Right renal pelvis (tissue), 4 donors: Measurements from ENCODE around the gene FNDC11. TPM values are rescaled to one million over a fixed set of nuclear protein-coding genes. Genes with fewer than 3 reads are reported as not detected.

ENCODE experiments used
- DNase-seq, 4 donors: peaks; one replicate each; pipeline ENCODE4 v3.0.0-alpha.2; 2013; ENCODE audit warnings: low read depth in 4 of 4, low spot score in 3 of 4, missing footprints in 1 of 4
- polyA plus RNA-seq, 4 donors: library from polyadenylated mRNA; unstranded; fragments of 120-200 nt; gene quantifications; one replicate each; pipeline ENCODE4 v1.2.1, GENCODE V29; 2013; ENCODE audit not compliant: insufficient read length in 4 of 4

Gene FNDC11
- polyA plus RNA-seq, 4 donors, result 0.90 to 2.1 (median 1.1) TPM

DNA sequence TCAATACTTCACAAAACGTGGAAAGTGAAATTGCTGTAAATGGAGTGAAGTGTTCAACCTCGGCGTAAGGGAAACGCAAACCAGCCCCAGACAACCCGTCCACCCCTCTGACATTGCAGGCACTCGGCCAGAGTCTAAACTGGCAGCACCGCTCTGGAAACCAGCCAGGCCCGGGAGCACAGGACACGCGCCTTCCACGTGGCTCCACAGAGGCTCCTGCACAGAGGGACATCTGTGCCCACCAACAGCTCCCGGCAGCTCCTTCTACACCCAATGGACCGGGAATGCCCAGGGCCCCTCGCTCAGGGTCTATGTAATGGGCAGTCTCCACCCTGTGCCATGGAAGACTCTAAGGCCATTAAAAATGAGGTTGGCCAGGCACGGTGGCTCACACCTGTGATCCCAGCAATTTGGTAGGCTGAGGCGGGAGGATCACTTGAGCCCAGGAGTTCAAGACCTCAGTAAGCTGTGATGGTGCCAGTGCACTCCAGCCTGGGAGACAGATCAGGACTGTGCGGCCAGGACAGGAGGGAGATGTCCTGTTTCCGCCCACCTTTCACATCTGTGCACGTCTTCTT, 23.4 kb downstream of the FNDC11 start:
- DNase-seq, result no peak

DNA sequence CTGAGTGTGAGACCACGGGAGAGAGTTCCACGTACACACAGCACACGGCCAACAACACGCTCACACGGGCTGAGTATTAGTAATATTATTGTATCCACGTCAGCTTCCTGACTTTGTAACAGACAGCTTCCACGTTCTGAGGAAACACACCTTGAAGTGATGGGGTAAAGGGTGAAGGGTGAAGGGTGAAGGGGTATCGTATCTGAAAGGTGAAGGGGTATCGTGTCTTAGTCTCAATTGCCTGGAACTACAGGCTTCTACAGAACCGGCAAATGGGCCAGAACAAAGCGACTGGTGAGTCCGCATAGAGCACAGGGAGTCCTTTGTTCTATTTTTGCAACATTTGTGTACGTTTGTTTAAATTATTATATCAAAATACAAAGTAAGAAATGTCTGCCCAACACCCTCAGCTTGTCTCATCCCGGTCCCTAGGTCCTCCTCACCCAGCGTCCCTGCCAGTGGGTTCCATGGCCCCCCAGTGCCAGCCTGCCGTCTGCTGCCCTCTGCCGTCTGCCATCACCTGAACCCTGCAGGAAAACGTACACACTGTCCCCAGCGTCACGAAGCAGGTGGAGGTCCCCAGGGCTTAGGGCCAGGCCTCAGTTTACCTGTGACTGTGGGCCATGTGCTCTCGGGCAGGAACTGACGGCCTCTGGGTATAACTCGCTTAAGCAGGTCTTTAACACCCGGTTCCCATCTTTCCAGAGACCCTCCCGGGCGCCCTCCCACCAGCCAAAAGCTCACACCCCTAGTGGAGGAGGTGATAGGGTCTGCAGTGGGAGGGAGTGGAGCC, 24.5 kb downstream of the FNDC11 start:
- DNase-seq, result no peak

DNA sequence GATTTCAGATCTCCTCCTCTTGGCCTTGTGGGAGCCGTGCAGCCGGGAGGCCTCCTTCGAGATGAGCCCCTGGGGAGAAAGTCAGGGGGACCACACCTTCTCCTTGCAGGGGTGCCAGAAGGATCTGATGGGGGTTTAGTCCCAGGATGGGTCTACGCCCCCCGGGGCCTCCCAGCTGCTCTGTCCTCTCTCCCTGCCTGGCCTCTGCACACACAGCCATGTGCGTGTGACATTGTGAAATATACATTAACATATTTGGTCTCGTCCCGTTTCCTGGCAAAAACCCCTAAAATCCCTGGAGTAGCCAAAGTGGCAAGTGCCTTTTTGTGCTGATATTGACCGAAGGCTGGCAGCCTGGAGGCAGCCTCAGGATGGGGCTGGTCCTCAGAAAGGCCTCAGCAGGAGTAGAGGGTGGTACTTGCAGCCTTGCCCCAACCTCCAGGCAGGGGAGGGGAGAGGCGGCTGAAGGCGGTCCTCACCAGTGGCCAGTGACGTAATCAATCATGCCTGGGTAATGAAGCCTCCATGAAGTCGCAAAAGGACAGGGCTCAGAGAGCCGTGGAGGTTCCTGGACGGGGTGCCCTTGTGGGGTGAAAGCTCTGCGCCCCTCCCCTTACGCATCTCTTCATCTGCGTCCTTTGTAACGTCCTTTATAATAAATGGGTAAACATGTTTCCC, 25.2 kb downstream of the FNDC11 start:
- no peak for DNase-seq

DNA sequence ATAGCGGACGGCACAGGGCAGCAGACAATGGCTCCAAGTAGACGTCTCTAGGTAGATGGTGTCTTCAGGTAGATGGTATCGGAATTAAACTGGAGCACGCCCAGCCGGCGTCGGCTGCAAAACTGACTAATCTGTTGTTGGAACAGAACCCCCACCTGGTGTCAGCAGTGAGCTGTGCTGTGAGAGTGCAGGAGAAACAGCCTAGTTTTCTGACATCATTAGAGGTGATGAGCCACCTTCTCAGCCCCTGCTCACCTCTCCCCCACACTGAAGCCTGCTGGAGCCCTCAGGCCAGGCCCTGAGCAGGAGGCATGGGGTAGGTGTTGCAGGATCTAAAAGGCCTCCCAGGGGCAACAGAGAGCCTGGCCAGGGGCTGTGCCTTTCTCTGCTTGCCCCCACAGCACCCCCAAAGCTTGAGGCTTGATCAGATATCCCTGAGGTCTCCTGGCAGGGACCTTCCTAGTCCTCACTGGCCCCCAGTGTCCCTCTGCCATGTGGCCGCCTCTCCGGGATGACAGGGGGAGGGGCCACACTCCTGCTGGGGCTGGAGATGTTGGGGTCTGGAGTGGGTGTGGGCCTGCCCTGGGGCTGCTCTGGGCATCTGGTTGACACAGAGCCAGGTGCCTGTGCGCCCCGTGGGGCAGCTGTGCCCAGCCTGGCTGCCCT, 27.0 kb downstream of the FNDC11 start:
- DNase-seq, result no peak

DNA sequence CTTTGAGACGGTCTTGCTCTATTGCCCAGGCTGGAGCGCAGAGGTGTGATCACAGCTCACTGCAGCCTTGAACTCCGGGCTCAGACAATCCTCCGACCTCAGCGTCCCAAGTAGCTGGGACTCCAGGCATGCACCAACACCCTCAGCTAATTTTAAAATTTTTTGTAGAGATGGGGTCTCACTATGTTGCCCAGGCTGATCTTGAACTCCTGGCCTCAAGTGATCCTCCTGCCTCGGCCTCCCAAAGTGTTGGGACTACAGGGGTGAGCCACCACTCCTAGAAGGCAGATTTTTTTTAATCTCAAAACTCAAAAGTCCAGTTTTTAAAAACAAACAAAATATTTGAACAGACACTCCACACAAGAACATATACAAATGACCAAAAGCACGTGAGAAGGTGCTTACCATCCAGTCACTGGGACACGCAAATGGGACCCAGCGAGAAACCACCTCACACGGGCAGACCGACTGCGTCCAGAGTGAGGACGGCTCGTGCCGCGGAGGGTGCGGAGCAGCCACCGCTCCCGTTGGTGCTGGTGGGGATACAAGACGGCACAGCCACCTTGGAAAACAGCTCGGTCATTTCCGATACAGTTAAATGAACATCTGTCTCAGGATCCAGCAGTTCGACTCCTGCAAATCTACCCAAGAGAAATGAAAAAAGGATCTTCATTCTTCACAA, 28.6 kb downstream of the FNDC11 start:
- no peak for DNase-seq

DNA sequence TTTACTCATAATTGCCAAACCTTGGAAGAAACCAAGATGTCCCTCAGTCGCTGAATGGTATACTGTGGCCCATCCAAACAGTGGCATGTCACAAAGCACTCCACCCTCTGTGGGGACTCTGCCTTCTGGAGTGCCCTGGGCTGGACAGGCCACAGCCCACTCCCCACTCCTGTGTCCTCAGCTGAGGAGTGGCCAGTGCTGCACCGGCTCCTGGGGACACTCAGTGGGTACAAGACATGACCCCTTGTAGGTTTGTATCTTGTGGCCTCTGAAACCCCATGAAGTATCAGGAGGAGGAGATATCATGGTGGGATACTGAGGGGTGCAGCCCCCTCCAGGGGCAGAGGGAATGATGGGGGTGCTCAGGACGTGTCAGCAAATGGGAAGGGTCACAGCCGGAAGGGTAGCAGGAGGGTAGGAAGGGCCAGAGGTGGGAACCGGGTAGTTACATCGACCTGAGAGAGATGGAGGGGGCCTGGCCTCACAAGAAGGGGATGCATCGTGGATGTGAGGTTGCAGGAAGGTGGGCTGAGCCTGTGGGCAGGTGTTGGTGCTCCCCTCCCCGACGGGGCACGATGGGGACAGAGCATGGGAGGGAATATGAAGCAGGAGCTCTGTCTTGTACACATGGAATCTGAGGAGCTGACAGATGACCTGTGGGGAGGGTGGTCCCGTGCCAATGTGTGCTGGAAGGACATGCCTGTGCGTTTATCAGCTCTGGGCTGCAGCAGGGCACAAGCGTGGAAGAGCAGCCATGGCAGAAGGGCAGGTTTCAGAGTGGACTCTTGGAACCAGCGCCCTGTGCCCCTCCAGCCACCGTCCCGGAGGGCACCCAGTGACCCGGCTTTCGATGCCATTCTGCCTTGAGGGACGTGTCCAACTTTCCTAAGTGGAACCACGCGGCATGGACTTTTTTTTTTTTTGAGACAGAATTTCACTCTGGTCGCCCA, 31.9 kb downstream of the FNDC11 start:
- no peak for DNase-seq

DNA sequence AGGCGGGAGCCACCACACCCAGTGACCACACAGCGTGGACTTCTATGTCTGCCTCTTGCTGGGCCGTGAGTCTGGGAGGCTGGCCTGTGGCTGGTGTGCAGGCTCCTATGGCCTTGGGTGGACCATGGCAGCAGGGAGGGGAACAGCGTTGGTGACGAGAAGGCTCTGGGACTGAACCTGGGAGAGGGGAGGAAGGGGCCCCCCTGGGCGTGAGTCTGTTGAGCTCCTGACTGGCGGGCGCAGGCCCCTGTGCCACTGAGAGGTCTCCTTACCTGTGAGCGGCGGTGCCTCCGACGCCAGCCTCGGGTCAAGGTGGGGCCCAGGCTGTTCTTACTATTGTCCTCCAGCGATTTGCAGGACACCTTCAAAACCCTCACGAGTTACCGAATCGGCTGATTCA, 32.8 kb downstream of the FNDC11 start:
- no peak for DNase-seq

DNA sequence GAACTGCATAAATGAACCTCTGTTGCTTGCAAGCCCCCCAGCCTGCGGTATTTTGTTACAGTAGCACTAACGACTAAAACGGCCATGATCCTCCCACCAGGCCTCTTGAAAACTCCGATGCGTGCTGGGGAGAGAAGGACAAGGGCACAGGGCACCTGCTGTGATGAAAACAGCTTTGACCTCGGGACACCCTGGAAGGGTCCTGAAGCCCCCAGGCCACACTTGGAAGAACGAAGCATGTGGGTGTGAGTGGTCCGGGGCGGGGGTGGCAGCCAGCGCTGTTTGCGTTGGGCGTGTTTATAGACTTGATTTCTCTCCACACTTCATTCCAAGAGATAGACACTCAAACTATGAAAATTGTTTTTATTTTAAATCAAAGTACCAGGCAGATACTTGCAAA, 33.3 kb downstream of the FNDC11 start:
- DNase-seq, result no peak

DNA sequence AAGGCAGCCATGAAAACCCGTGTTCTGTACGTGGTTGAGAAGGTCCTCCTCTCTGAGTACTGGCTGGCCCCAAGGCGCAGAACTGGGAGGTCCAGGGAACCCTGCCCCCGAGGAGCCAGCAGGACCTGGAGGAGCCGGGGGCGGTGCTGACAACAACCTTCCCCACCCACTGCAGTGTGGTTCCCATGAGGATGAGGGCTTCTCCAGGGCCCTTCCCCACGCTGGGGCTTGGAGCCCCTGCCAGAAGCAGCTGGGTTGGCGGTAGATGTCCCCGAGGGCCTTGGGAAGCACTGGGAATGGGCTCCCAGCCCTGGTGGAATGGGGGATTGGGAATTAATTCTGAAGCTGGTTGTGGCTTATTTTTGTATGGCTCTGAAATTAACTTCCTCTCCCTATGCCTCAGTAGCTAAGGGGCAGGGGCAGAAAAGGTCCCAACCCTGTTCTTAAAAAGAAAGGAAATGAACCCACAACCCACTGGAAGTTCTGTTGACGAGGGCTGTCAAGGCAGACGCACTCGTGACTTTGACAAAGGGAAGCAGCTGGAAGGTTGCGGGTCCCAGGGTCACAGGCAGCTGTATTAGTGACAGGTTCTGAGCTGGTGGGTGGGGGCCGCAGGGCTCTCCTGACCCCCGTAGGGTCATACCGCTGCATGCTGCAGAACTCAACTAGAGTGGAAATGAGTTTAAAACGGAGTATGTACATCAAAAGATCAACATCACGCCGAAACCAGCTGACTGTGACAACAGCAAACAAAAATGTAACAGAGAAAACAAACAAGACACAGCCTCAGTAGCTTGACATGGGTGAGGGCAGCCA, 34.0 kb downstream of the FNDC11 start:
- DNase-seq, result no peak

DNA sequence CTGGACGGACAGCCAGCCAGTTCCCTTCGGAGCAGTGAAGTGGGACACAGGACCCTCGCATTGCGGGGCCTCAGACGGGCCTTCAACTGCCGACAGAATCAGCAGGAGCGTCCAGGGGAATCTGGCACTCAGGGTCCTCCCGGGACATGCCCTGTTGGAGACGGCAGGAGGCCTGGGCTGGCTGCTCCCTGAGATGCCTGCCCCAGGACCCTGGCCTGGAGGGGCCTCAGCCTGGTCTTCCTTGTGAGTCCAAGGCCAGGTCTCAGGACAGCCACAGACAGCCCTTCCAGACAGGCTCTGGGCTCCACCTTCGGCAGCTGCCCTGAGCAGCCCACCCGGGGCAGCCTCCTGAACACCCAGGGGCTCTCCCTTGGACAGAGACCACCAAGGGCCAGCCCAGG, 34.7 kb downstream of the FNDC11 start:
- DNase-seq, result no peak

DNA sequence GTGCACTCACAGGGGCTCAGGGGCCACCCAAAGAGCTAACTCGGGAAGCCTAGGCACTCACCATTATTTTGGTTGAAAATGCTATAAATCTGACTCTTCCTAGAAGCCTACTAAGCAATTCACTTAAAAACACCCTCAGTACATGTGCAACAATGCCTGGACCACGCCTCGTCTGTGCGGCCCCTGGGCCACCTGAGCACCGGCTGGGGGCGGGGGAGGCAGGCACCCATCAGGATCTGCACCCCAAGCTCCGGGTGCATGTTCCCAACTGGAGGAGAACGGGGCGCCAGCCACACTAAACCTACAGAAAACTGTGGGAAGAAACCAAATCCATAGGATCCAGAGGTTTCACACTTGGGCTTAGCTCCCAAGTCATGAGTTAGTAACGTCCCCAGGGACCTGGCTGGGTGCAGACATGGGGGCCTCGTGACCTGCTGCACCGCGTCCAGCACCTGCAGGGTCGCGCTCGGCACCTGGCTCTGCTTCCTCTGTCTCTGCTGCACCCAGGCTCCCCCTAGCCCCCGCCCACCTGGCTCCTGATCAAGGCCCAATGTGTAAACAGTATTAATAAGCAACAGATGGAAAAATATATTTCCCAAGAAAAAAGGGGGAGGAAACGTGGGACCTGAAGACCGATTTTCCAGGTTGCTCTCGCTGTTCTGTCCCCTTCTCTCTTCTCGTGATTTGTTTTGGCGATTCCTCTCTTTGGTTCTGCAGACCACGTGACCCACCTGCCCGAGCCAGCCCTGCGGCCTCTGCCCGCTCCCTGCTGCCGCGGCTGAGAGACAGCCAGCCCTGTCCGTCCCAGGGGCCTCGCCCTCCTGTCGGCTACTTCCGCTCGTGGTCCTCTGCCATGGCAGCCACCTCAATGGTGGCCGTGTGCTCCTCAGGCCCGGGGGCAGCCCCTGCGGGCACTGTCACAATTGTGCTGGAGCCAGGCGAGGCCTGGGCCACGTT, 35.6 kb downstream of the FNDC11 start:
- no peak for DNase-seq

DNA sequence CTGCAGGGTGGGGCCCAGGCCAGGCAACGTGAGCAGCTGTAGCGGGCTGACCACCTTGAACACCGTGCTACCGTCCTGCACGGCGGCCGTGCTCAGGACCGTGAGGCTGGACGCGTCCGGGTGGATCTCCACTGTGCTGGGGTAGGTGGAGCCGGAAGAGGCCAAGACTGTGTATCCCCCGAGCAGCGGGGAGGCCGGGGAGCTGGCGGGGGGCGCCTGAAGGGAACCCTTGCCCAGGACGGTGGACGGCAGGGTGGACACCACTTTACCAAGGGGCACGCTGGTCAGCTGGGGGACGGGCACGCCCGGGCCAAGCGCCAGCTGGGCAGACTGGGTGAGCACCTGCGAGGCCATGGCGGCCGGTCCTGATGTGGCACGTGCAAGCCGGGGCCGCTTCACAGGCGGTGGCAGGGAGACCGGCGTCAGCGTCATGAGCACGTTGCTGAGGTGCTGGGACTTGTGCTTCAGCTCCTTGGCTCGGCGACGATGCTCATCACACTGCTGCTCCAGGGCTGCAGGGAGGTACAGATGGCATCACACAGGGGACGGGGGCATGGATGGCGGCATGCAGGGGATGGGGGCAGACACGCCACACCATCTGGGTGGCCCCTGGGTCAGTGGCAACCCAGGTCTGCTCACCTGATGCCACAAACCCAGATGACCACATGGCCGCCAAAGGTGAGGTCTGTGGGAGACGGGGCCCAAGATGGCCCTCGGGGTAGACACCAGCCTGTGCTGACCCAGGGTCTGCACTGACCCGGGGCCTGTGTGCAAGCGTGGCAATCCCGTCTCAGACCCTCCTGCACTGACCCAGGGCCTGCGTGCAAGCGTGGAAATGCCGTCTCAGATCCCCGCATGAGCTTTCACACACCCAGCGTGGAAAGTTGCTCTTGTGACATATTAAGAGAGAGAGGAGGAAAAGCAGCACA, 36.5 kb downstream of the FNDC11 start:
- no peak for DNase-seq

DNA sequence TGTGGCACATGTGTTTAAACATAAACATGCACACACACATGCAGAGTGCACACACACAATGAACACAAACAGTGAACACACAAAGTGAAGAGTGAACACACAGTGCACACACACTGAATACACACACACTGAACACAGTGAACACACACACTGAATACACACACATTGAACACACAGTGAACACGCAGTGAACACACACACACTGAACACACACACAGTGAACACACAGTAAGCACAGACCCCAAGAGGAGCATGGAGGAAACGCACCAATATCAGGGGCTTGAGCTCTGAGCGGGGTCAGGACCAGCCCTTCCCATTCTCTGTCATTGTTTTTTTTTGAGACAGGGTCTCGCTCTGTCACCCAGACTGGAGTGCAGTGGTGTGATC, 37.2 kb downstream of the FNDC11 start:
- DNase-seq, result no peak

DNA sequence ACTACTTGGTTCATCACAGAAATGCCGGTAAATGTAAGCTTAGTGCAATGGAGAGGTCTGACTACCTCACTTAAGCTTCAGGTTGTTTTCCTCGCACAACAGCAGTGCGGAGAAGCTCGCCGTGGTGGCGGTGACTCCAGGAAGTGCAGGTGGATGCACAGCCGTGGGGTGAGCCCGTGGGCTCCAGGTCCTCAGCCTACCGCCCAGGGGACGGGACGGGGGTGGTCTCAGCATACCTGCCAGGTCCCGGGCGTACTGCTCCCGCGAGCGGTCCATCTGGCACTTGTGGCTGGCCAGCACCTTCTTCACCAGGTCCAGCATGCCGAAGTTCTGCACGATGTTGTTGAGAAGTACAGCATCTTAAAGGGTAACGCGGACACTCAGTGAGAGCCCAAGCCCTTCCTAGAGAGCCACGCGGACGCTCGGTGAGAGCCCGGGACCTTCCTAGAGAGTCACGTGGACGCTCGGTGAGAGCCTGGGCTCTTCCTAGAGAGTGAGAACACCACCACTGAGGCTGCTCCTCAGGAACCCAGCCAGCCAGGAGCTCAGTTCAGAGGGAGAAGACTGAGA, 37.9 kb downstream of the FNDC11 start:
- DNase-seq, result no peak

DNA sequence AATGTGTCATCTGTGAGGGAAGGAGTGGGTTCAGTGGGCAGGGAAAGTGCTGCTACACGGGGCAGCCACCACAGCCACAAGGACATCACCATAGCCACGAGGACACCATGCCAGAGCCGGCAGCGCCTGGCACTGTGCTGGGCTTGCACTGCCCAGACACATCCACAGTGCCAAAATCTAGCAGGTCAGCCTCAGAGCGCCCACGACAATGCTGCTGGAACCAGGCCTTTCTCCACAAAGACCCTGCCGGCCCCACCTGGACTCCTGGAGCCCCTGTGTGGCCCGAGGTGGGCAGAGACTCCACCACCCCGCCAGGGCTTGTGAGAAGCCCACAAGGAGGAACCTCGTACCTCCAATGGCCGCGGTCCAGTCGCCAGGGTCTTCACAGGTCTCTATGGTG, 38.7 kb downstream of the FNDC11 start:
- no peak for DNase-seq

DNA sequence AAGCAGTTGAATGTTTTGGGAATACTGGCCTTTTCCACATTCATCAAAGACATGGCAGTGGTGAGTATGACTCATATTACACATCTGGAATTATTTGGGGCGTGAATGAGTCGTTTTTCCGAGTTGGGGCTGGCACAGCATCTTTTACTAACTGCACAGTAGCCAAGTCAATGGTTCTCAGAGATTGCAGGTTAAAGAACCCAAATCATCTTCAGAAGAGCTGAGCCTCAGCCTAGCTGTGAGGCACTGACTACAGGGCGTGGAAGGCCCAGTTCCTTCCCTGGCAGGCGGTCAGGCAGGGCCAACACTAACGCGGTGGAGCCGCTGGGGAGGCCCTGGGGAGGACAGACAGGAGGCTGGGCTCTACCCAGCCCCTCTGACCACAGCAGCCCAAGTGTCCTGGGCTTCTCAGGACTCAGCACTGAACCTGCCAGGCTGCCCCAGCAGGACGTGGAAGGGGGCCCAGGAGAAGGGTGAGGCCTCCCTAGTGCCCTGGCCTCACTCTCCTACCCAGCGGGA, 40.1 kb downstream of the FNDC11 start:
- DNase-seq, result no peak
